Mammary epithelial cell (primary cell): ENCODE data around the gene ASB1.

Experiments
- CTCF ChIP-seq, 2 donors: IDR thresholded peaks in 1 of 2; conservative IDR thresholded peaks in 1 of 2; 2 replicates each; pipeline ENCODE4 v1.5.1; 2011 to 2012; ENCODE audit warnings: inconsistent platforms in 2 of 2, low read length in 2 of 2, mild to moderate bottlenecking in 2 of 2, control low read depth in 1 of 2, low read depth in 1 of 2; ENCODE audit not compliant: insufficient read depth in 1 of 2; ENCODE audit errors: extremely low read depth in 1 of 2
- EZH2 ChIP-seq: IDR thresholded peaks from 2 replicates; pipeline ENCODE4 v1.6.1; 2012; ENCODE audit warnings: low read length, inconsistent platforms, borderline replicate concordance

- TF ChIP-seq EZH2 = no peak
- no peak for TF ChIP-seq CTCF (conservative IDR thresholded peaks at IDR 0.05 in 1 of 2, IDR thresholded peaks at IDR 0.05 in 1 of 2; ENCODE audit: extremely low read depth in 1 of 2, insufficient read depth in 1 of 2, low read depth in 1 of 2, low read length in 2 of 2)
These were observed 59.6 kb downstream of the ASB1 start for GRCh38 chr2:238486123-238486848.
